NCI-H1436 treated with DMSO at 0.1 percent for 48 hours (cell line): ENCODE results near the gene STAT5B.
"Not testable (repeated sequence)": the region's sequence is repeated elsewhere in the genome, so short reads cannot be mapped to it uniquely, and the experiment has no call there.

ENCODE experiments used
- DNase-seq: peaks from one replicate; lab custom pipeline; 2025; lab: John Stamatoyannopoulos, UW

STAT5B gene

DNA sequence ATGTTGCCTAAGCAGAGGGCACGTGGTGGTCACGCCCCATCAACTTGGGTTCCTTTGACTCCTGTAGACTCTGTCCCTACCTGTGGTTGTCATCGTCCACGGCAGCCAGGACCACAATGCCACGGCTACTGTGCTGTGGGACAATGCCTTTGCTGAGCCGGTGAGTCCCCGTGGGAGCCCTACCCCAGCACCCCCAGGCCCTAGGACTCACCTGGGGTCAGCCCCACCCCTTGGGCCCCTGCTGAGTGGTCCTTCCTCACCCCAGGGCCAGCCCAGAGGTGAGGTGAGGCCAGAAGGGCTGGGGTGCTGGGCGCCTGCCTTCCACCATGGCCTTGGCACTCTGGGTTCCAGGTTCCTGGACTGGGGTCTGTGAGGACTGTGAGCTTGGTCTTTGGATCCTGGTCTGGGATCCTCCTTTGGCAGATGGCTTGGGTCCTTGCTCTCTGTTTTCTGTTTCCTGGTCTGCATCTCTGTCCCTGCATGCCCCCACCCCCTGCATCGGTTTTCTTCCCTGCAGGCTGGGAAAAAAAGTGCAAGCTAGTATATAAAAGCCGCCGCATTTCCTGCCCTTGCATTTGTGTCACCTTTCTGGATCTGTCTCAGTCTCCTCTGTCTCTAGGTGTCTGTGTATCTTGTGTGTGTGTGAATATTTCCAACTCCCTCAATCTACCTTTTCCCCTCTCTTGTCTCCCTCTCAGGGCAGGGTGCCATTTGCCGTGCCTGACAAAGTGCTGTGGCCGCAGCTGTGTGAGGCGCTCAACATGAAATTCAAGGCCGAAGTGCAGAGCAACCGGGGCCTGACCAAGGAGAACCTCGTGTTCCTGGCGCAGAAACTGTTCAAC lies 29.6 kb upstream of the STAT5B start:
- DNase-seq: no peak

DNA sequence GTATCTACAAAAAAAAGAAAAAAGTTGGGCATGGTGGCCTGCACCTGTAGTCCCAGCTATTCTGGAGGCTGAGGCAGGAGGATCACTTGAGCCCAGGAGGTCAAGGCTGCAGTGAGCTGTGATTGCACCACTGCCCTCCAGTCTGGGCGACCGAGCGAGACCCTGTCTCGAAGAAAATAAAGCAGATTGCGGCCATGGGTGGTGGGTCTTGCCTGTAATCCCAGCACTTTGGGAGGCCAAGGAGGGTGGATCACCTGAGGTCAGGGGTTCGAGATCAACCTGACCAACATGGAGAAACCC lies 28.8 kb upstream of the STAT5B start:
- DNase-seq: not testable (repeated sequence)

DNA sequence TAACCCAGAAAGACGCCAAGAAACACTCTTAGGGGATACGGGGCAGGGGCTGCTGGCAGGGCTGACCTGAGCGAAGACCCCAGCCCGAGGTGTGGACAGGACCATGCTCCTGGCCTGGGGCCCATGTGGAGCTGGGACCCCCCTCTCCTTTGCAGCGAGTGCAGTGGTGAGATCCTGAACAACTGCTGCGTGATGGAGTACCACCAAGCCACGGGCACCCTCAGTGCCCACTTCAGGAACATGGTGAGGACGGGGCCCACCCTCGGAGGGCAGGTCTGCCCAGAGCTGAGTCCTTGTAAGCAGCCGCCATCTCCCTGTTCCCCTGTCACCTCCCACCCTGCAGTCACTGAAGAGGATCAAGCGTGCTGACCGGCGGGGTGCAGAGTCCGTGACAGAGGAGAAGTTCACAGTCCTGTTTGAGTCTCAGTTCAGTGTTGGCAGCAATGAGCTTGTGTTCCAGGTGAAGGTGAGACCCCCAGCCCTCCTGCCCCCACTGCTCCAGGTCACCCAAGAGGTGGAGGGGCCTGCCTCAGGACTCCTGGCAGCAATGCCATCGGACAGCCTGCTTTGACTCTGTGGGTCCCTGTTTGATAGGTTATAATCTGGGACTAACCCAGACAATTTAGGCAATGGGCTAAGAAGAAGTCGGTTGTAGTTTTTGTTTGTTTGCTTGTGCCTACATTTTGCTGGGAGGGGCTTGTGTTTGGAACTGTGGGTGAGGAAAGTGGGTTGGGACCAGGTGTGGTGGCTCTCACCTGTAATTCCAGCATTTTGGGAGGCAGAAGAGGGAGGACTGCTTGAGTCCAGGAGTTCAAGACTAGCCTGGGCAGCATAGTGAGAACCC lies 28.2 kb upstream of the STAT5B start:
- no peak for DNase-seq

GRCh38 chr17:42303694-42304093 lies 27.5 kb upstream of the STAT5B start:
- DNase-seq: no peak

GRCh38 chr17:42301022-42301421 lies 24.8 kb upstream of the STAT5B start:
- no peak for DNase-seq

DNA sequence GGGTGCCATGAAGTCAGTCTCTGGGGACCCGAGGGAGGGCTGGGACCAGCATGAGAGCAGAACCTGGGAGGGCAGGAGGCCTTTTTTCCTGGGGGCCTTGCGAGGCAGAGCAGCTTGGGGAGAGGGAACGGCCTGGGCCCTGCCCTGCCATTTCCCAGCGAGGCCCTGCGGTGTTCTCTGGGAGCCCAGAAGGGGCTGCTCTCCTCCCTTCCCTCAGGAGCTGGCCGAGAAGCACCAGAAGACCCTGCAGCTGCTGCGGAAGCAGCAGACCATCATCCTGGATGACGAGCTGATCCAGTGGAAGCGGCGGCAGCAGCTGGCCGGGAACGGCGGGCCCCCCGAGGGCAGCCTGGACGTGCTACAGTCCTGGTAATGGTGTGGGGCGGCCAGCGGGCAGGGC lies 23.7 kb upstream of the STAT5B start:
- not testable (repeated sequence) for DNase-seq

GRCh38 chr17:42299361-42299760 lies 23.2 kb upstream of the STAT5B start:
- not testable (repeated sequence) for DNase-seq

GRCh38 chr17:42297775-42298174 lies 21.6 kb upstream of the STAT5B start:
- DNase-seq: not testable (repeated sequence)

DNA sequence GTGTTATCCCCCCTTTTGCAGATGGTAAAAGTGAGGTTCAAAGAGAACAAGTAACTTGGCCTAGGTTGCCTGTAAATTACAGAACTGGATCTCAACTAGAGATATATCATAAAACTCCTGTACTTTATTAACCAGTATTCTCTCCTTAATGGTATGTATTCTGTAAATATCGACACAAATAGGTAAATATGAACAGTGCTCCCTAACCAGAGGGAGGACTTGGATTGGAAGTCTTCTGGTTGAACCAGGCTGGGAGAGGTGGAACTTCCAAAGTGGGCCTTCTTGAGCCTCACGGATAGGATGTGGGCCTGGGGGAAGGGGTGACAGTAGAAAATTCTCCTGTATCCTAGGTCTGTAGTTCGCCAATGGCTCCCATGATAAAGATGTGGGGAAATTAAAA lies 19.8 kb upstream of the STAT5B start:
- no peak for DNase-seq

DNA sequence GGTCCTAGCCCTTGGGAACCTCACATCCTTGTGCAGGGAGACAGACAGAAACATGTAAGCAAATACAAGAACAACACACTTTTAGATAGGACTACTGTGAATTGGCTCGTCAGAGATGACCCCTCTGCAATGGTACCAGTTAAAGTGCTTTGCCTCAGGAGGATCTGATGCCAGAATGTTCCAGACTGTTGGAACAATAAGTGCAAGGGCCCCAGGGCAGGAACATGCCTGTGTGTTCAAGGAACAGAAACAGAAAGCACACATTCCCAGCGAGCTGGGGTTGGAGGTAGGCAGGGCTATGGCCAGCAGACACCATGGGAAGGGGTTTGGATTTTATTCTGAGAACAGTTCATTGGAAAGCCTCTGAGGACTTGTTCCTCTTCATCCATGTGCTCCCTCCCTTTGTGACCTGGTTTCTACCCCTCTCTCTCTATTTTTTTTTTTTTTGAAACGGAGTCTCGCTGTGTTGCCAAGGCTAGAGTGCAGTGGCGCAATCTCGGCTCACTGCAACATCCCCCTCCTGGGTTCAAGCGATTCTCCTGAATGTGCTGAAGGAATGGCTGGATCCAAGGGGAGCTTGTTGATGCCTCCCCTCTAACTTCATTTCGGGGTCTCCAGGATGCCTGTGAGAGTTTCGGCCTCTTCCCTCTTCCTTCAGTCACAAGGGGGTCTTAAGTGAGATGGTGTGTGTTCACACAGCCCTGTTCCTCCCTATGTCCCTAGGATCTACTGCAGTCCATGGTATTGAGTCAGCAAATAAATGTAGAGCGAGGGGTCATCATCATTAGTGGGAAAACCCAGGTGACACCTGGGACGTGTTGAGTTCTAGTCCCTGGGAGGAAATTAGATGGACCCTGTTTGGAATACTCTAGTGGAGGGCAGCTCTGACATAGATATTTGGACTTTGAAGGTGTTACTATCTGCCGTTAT lies 18.5 kb upstream of the STAT5B start:
- DNase-seq: no peak

GRCh38 chr17:42291129-42291528 lies 14.9 kb upstream of the STAT5B start:
- DNase-seq: no peak

DNA sequence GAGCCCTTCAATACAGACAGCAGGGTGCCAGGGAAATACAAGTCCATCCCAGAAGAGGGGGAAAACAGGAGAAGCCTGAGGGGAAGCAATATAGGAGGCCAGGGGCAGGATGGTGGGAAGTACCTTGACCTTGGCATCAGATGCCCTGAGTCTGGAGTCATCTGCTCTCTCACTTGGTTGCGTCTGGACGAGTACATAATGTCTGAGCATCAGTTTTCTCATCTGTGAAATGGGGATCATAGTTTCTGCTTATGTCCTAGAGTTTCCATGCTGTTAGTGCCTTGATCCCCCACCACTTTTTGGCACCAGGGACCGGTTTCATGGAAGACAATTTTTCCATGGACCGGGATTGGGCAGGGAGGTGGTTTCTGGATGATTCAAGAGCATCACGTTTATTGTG lies 14.4 kb upstream of the STAT5B start:
- no peak for DNase-seq

- no peak for DNase-seq
These were observed 13.5 kb upstream of the STAT5B start for GRCh38 chr17:42289611-42290181.

DNA sequence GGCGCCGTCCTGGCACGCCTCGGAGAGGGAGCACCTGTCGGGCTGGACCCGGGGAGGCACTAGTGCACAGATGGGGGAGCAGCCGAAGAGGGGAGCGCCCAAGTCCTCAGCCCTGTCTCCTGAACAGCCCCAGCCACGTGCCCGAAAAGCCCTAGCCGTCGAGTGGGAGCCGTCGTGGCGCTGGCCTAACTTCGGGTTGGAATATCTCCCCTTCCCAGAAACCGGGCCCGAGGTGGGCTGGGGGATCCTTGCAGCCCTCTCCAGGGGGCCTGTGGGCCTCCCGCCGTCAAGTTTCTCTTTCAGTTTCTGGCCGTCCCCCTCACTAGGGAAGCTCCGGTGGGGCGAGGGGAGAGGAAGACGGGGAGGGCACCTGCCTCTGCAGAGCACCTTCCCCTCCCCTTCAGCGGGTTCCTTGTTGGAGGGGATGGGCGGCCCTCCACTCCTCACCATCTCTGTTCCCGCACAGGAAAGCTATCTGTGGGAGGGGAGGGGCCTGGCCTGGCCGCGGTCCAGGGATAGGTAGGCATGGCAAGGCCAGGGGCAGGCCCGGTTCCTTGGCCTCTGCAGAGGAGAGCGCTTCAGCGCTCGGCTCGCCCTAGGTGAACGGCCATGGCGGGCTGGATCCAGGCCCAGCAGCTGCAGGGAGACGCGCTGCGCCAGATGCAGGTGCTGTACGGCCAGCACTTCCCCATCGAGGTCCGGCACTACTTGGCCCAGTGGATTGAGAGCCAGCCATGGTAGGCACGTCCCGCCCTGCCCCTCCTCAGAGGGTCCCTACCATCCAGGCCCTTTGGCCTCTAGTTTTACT lies 12.8 kb upstream of the STAT5B start:
- no peak for DNase-seq

GRCh38 chr17:42287977-42288802 lies 12.0 kb upstream of the STAT5B start, which contains the start of gene STAT5A:
TSS of gene STAT5A (plus strand) at chr17:42288498. CDS start at chr17:42289412, 914 bp downstream.
- no peak for DNase-seq

DNA sequence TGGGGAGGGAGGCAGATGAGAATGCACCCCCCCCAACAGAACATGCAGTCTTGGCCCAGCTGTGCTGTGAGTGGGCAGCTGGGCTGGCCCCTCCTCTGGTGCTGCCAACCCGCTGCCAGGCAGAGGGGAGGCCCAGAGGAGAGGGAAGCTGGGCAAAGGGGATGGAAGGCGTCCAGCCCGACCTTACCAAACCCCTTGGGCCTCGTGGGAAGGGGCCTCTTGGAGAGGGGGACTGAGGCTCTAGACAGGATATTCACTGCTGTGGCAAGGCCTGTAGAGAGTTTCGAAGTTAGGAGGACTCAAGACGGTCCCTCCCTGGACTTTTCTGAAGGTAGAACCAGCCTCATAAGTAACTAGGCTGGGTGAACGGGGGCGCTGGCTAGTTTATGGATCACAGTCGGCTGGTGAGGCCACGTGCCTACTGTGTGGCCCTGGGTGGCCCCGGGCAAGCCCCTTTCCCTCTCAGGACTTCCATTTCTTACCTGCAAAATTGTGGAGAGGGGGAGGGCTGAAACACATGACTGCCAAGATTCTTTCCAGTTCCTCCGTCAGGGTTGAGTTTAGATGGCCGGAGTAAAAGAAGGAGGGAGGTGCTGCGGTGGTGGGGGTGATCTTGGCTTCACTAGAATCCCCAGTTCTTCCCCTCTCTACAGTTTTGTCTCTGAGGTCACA lies 11.2 kb upstream of the STAT5B start:
- no peak for DNase-seq

DNA sequence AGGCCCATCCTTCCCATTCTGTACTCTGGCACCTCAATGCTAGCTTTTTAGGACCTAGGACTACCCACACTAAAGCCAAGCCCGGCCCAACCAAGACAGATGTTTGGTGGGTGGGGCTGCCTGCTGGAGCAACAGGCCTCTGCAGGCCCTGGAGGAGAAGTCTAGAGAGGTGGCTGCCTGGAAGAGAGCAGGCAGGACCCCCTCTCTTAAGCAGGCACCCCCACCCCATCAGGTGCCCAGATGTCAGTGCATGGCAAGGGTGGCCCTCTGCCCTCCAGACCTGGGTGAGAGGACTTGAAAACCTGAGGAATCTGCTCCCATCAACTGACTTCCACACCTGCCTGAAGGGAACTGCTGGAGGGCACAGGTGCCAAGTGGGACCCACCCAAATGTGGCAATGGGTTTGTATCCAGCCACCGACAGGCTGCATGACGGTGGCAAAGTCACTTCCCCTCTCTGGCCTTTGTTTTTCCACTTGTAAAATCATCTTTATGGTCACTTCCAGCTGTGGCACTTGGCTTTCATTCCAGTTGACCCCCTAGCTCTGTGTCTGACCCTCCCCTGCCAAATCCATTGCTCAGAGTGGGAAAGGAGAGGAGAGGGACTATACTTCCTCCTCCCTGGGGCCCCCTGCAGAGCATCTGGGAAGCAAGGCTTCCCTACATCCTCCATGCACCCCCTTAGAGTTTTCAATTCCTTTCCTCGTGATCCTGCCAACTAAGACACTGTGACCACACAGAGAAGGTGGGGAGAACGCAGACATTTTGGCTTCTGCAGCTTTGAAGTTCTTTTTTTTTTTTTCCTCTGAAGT lies 10.4 kb upstream of the STAT5B start:
- no peak for DNase-seq

DNA sequence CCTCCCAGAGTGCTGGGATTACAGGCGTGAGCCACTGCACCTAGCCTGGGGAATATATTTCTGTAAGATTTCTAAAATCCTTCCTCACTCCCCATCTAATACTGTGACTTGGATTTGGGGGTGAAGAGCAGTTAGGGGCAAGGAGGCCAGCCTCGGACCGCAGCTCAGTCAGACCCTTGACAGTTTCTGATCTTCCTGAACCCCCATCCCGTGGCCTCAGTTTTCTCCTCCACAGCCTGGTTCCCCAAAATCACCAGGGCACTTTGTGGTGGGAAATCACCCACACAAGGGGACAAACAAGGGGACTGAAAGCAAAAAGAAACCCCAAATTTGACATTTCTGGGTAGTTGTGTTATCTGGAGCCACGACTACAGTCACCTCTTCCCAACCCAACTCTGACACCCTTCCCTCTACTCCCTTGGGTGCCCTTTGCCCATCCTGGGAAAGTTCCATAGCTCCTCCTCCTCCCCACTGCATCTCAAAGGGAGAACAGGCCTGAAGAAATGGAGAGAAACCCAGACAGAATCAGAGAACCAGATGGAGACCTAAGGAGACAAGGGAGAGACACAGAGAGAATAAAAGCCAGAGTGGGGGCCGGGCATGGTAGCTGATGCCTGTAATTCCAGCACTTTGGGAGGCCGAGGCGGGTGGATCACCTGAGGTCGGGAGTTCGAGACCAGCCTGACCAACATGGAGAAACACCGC lies 9.3 kb upstream of the STAT5B start:
- no peak for DNase-seq
